ENCODE measurements around the gene FRYL.

- TF ChIP-seq POLR2A (IDR thresholded peaks at IDR 0.05): no peak
- no peak for TF ChIP-seq CTCF (IDR thresholded peaks at IDR 0.05)
These were observed 270.5 kb downstream of the FRYL start for GRCh38 chr4:48509543-48509942.

Data from lower leg skin (tissue), 3 donors.